ENCODE data around the gene QRICH1.

DNA sequence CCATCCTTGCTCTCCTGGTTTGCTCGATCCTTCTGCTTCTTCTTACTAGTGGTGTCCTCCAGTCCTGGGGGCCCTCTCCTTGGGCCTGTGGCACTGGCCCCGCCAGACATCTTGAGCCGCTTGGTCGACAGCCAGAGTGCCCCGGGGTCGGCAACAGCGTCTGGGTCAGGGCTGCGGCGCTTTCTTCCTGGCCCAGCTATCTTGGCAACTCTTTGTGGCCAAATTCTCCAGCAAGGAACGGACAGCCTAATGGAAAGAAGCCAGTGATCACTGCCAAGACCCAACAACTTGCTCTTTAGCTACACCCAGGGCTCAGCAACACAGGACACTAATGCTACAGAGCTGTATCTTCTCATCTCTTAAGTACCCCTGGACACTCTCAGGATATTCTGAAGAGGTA, 25.2 kb upstream of the QRICH1 start:
- TF ChIP-seq, protein P1, sequence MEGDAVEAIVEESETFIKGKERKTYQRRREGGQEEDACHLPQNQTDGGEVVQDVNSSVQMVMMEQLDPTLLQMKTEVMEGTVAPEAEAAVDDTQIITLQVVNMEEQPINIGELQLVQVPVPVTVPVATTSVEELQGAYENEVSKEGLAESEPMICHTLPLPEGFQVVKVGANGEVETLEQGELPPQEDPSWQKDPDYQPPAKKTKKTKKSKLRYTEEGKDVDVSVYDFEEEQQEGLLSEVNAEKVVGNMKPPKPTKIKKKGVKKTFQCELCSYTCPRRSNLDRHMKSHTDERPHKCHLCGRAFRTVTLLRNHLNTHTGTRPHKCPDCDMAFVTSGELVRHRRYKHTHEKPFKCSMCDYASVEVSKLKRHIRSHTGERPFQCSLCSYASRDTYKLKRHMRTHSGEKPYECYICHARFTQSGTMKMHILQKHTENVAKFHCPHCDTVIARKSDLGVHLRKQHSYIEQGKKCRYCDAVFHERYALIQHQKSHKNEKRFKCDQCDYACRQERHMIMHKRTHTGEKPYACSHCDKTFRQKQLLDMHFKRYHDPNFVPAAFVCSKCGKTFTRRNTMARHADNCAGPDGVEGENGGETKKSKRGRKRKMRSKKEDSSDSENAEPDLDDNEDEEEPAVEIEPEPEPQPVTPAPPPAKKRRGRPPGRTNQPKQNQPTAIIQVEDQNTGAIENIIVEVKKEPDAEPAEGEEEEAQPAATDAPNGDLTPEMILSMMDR (IDR thresholded peaks at IDR 0.05 in 2 of 3, conservative IDR thresholded peaks at IDR 0.05 in 1 of 3; ENCODE audit: control insufficient read depth in 2 of 3, extremely low read depth in 1 of 3, insufficient read depth in 1 of 3, low read depth in 3 of 3, low read length in 3 of 3), result no peak
- no peak for TF ChIP-seq EZH2 (IDR thresholded peaks at IDR 0.05; ENCODE audit: borderline replicate concordance, control insufficient read depth, low read depth, low read length)
- TF ChIP-seq, protein P2, sequence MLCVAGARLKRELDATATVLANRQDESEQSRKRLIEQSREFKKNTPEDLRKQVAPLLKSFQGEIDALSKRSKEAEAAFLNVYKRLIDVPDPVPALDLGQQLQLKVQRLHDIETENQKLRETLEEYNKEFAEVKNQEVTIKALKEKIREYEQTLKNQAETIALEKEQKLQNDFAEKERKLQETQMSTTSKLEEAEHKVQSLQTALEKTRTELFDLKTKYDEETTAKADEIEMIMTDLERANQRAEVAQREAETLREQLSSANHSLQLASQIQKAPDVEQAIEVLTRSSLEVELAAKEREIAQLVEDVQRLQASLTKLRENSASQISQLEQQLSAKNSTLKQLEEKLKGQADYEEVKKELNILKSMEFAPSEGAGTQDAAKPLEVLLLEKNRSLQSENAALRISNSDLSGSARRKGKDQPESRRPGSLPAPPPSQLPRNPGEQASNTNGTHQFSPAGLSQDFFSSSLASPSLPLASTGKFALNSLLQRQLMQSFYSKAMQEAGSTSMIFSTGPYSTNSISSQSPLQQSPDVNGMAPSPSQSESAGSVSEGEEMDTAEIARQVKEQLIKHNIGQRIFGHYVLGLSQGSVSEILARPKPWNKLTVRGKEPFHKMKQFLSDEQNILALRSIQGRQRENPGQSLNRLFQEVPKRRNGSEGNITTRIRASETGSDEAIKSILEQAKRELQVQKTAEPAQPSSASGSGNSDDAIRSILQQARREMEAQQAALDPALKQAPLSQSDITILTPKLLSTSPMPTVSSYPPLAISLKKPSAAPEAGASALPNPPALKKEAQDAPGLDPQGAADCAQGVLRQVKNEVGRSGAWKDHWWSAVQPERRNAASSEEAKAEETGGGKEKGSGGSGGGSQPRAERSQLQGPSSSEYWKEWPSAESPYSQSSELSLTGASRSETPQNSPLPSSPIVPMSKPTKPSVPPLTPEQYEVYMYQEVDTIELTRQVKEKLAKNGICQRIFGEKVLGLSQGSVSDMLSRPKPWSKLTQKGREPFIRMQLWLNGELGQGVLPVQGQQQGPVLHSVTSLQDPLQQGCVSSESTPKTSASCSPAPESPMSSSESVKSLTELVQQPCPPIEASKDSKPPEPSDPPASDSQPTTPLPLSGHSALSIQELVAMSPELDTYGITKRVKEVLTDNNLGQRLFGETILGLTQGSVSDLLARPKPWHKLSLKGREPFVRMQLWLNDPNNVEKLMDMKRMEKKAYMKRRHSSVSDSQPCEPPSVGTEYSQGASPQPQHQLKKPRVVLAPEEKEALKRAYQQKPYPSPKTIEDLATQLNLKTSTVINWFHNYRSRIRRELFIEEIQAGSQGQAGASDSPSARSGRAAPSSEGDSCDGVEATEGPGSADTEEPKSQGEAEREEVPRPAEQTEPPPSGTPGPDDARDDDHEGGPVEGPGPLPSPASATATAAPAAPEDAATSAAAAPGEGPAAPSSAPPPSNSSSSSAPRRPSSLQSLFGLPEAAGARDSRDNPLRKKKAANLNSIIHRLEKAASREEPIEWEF (IDR thresholded peaks at IDR 0.05; ENCODE audit: insufficient replicate concordance, low read depth, low read length), result no peak
- TF ChIP-seq POLR2AphosphoS5 (IDR thresholded peaks at IDR 0.05; ENCODE audit: low read length), result no peak
- TF ChIP-seq LARP7 (IDR thresholded peaks at IDR 0.05), result no peak
- no peak for TF ChIP-seq HDAC6 (IDR thresholded peaks at IDR 0.05; ENCODE audit: unreplicated experiment)
- TF ChIP-seq CHD2 (IDR thresholded peaks at IDR 0.05; ENCODE audit: borderline replicate concordance, low read depth, low read length), result no peak
- no peak for TF ChIP-seq BMI1 (IDR thresholded peaks at IDR 0.05; ENCODE audit: borderline replicate concordance)
- no peak for TF ChIP-seq SIN3A (IDR thresholded peaks at IDR 0.05; ENCODE audit: low read depth, low read length)
- no peak for TF ChIP-seq RCOR1 (conservative IDR thresholded peaks at IDR 0.05; ENCODE audit: low read depth, low read length)
- TF ChIP-seq, protein P3, sequence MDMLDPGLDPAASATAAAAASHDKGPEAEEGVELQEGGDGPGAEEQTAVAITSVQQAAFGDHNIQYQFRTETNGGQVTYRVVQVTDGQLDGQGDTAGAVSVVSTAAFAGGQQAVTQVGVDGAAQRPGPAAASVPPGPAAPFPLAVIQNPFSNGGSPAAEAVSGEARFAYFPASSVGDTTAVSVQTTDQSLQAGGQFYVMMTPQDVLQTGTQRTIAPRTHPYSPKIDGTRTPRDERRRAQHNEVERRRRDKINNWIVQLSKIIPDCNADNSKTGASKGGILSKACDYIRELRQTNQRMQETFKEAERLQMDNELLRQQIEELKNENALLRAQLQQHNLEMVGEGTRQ (IDR thresholded peaks at IDR 0.05; ENCODE audit: borderline replicate concordance, low read depth, low read length), result no peak
- TF ChIP-seq EP300 (IDR thresholded peaks at IDR 0.05; ENCODE audit: borderline replicate concordance in 1 of 2, control insufficient read depth in 1 of 2, low read depth in 2 of 2, low read length in 2 of 2), result no peak
- TF ChIP-seq, protein P4, sequence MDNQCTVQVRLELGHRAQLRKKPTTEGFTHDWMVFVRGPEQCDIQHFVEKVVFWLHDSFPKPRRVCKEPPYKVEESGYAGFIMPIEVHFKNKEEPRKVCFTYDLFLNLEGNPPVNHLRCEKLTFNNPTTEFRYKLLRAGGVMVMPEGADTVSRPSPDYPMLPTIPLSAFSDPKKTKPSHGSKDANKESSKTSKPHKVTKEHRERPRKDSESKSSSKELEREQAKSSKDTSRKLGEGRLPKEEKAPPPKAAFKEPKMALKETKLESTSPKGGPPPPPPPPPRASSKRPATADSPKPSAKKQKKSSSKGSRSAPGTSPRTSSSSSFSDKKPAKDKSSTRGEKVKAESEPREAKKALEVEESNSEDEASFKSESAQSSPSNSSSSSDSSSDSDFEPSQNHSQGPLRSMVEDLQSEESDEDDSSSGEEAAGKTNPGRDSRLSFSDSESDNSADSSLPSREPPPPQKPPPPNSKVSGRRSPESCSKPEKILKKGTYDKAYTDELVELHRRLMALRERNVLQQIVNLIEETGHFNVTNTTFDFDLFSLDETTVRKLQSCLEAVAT (IDR thresholded peaks at IDR 0.05), result no peak
- no peak for TF ChIP-seq POLR2A (IDR thresholded peaks at IDR 0.05; ENCODE audit: low read depth, low read length)
